ENCODE measurements around the gene NNAT. TPM values are rescaled to one million over a fixed set of nuclear protein-coding genes. Genes with fewer than 3 reads are reported as not detected.

The NNAT gene
- total and polyA plus RNA-seq, 2 donors (not counting 3 experiments of a cell fraction or from before 2014, with no cell fraction given): 2.3 to 32.9 TPM

GRCh38 chr20:37518606-37519507, 2.2 kb upstream of the NNAT start:
- H3K4me3 ChIP-seq (replicated peaks in 1 of 3; ENCODE audit: insufficient read depth in 1 of 3, low read depth in 1 of 3, low read length in 3 of 3): no peak overlapping the region
- dilution Hi-C loops (cut with MboI; ENCODE audit: extremely low pct_ligation_motif_present, low sequenced_read_pairs) (loop anchor here (10.0 to 25.0 kb wide), 2 partner anchors 124 to 257 kb away; partner anchors contain the start of gene GHRH), intact Hi-C loops (cut with micrococcal nuclease) (loop anchor here (1.0 to 5.0 kb wide), 2 partner anchors 8 to 107 kb away; partner anchors contain the start of gene BLCAP)
- H3K79me2 ChIP-seq (ENCODE audit: control insufficient read depth, insufficient read depth, low read length): peaks cover 50% of the 10 kb centered on the region
- H3K4me1 ChIP-seq (ENCODE audit: control insufficient read depth, extremely low read depth, insufficient read depth, low read length): peaks cover 26% of the 10 kb centered on the region
- peak overlapping the region; percentile 50 for H3K27ac ChIP-seq (ENCODE audit: insufficient read depth, low read depth, low read length)
- peaks cover 0 to 36% of the 10 kb centered on the region in 2 experiments for H3K36me3 ChIP-seq (ENCODE audit: control insufficient read depth in 2 of 2, extremely low read depth in 1 of 2, insufficient read depth in 2 of 2, low read length in 2 of 2)
- FAIRE-seq: peak; percentile 94
- TF ChIP-seq POLR2A (IDR thresholded peaks at IDR 0.05; ENCODE audit: low read depth, low read length): peak; percentile 27
- TF ChIP-seq CTCF (IDR thresholded peaks at IDR 0.05; ENCODE audit: extremely low read depth in 1 of 2, insufficient read depth in 1 of 2, low read depth in 1 of 2, low read length in 2 of 2): peak in 1 of 2 donors; percentile 3
- no peak for TF ChIP-seq JUN (IDR thresholded peaks at IDR 0.05; ENCODE audit: borderline replicate concordance, insufficient read depth, insufficient read length, low read depth)
- TF ChIP-seq POLR2AphosphoS5 (IDR thresholded peaks at IDR 0.05; ENCODE audit: insufficient read depth, low read depth, low read length): no peak
- H4K20me1 ChIP-seq (replicated peaks; ENCODE audit: control insufficient read depth, extremely low read depth, insufficient read depth, low read length): peaks cover 3% of the 10 kb centered on the region
- DNase-seq (ENCODE audit: low read depth, low spot score): peak; percentile 87
- no TSS peak for BruUV-seq (replicated peaks)
- H3K9ac ChIP-seq (replicated peaks; ENCODE audit: extremely low read depth, insufficient read depth, low read length): no peak overlapping the region
- CTCF ChIA-PET: interaction anchor here (1.0 to 2.3 kb wide), 4 partner anchors 12 to 890 kb away, joined by 3 to 13 read pairs (median 5); no protein-coding TSS in a partner anchor
- no peak overlapping the region for H2AFZ ChIP-seq (ENCODE audit: low read depth, low read length)
- no peaks in the 10 kb centered on the region for H3K9me1 ChIP-seq (replicated peaks; ENCODE audit: control insufficient read depth, extremely low read depth, insufficient read depth, low read length)
- H3K9me3 ChIP-seq (replicated peaks; ENCODE audit: control insufficient read depth, insufficient read depth, low read length): no peaks in the 10 kb centered on the region
- H3K27me3 ChIP-seq (ENCODE audit: control insufficient read depth in 2 of 2, insufficient read depth in 2 of 2, low read length in 2 of 2): no peaks in the 10 kb centered on the region
- POLR2A ChIA-PET: interaction anchor here (0.7 kb wide), 1 partner anchor 173 kb away, joined by 6 read pairs; the partner anchor contains the start of gene SRC
- H3K4me2 ChIP-seq (ENCODE audit: insufficient read depth, low read length): peak overlapping the region; percentile 33

Measured in endothelial cell of umbilical vein (primary cell).